Measurements from ENCODE around the gene ORC5. TPM values are rescaled to one million over a fixed set of nuclear protein-coding genes. Genes with fewer than 3 reads are reported as not detected.

Gene ORC5
- total and polyA plus RNA-seq, 2 experiments from 2014 or later: 5.5 to 9.1 TPM

DNA sequence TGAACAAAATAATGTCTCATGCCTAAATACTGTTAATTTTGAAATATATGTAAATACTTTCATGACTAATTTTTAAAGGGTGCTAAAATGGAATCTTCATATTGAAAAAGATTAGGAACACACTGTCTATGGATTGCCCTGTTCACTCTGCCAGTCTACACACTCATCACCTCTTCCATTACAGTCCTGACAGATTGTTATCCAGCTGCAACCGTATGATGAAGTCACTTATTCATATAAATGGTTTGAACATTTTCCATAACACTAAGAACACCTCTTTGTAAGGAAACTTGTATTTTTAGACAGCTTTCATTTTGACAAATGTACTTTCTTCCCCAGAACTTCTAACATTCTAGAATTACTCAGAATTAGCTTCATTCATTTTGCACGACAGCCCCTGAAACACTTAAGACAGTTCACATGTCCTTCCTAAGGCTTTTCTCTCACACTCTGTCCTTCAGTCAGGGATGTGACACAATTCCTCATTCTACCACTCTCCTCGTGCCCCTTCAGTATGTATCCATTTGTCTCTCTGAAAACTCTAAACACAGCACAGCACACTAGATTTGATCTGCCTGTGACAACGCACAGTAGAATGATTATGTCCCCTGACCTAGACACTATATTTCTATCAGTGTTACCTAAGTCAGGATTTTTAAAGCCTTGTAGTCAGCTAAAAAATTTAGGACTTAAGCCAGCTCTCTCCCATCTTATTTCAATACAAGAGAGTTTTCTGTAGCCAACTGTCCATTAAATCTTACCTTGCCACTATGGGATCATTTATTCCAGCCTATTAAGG is 71.9 kb downstream of the ORC5 start:
- Histone ChIP-seq H3K79me2 (no peaks in the 10 kb centered on the region), H3K9me2 (replicated peaks; ENCODE audit: insufficient read depth) (no peaks in the 10 kb centered on the region), H3K4me1 (ENCODE audit: insufficient read depth) (no peaks in the 10 kb centered on the region), H3K4me2 (no peak overlapping the region), H4K20me1 (ENCODE audit: insufficient read depth, poor library complexity, severe bottlenecking) (no peaks in the 10 kb centered on the region), H3K36me3 (replicated peaks; ENCODE audit: insufficient read depth, low read depth) (no peaks in the 10 kb centered on the region), H3K27ac (no peak overlapping the region), H2AFZ (no peak overlapping the region), H3K9me3 (ENCODE audit: low read depth) (no peaks in the 10 kb centered on the region), H3K27me3 (no peaks in the 10 kb centered on the region), H3K4me3 (no peak overlapping the region)
- no peak for DNase-seq (ENCODE audit: low spot score)
- TF ChIP-seq, protein P1, sequence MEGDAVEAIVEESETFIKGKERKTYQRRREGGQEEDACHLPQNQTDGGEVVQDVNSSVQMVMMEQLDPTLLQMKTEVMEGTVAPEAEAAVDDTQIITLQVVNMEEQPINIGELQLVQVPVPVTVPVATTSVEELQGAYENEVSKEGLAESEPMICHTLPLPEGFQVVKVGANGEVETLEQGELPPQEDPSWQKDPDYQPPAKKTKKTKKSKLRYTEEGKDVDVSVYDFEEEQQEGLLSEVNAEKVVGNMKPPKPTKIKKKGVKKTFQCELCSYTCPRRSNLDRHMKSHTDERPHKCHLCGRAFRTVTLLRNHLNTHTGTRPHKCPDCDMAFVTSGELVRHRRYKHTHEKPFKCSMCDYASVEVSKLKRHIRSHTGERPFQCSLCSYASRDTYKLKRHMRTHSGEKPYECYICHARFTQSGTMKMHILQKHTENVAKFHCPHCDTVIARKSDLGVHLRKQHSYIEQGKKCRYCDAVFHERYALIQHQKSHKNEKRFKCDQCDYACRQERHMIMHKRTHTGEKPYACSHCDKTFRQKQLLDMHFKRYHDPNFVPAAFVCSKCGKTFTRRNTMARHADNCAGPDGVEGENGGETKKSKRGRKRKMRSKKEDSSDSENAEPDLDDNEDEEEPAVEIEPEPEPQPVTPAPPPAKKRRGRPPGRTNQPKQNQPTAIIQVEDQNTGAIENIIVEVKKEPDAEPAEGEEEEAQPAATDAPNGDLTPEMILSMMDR (IDR thresholded peaks at IDR 0.05; ENCODE audit: poor library complexity): no peak
- TF ChIP-seq EZH2 (IDR thresholded peaks at IDR 0.05; ENCODE audit: borderline replicate concordance) (no peak), EZH2phosphoT487 (IDR thresholded peaks at IDR 0.05; ENCODE audit: low read depth, severe bottlenecking, unreplicated experiment) (no peak)
- WGBS (ENCODE audit: low lambda C conversion rate, missing lambda C conversion rate): 51% methylated on average over 4 of the region's 4 CpGs

DNA sequence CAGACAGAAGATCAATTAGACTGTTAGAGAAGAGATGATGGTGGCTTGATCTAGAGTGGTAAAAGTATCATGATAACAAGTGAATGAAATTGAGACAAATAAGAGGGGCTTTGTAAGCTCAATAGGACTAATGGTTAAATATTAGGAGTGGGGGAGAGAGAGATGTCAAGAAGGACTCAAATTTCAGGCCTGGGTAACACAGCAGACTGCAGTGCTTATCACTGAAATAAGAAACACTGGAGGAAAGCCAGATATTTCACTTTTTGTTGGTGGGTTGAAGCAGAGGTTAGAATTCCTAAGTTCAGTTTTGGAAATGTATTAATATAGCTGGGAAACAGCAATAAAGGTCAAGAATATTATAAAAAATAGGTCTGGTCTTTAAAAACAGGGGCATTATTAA is 74.6 kb downstream of the ORC5 start:
- H4K20me1 ChIP-seq (ENCODE audit: insufficient read depth, poor library complexity, severe bottlenecking): no peaks in the 10 kb centered on the region
- no peak for TF ChIP-seq EZH2phosphoT487 (IDR thresholded peaks at IDR 0.05; ENCODE audit: low read depth, severe bottlenecking, unreplicated experiment)
- TF ChIP-seq EZH2 (IDR thresholded peaks at IDR 0.05; ENCODE audit: borderline replicate concordance): no peak
- TF ChIP-seq, protein P1 (IDR thresholded peaks at IDR 0.05; ENCODE audit: poor library complexity): no peak
- DNase-seq (ENCODE audit: low spot score): no peak
- no peaks in the 10 kb centered on the region for H3K27me3 ChIP-seq
- H3K9me2 ChIP-seq (replicated peaks; ENCODE audit: insufficient read depth): no peaks in the 10 kb centered on the region
- H3K4me2 ChIP-seq: no peak overlapping the region
- no peaks in the 10 kb centered on the region for H3K79me2 ChIP-seq
- H3K4me1 ChIP-seq (ENCODE audit: insufficient read depth): no peaks in the 10 kb centered on the region
- no peak overlapping the region for H2AFZ ChIP-seq
- no peak overlapping the region for H3K27ac ChIP-seq
- no peaks in the 10 kb centered on the region for H3K36me3 ChIP-seq (replicated peaks; ENCODE audit: insufficient read depth, low read depth)
- no peak overlapping the region for H3K4me3 ChIP-seq
- no peaks in the 10 kb centered on the region for H3K9me3 ChIP-seq (ENCODE audit: low read depth)

DNA sequence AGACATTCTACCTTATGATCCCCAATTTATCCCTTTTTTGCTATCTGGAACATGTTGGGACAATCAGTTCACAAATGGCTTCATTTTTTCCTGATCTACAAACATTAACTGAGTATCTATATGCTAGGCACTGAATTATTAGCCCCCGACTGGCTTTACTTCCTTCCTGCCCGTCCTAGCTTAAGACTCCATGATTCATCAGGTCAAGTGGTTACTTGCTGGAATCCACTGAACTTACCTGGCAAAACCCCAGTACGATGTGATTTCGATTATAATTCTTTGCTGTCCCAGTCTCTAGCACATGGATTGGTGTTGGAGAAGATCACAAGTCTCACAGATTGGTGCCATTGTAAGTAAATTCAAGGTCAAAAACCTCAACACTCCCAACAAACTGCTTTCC is 77.1 kb downstream of the ORC5 start:
- H3K27me3 ChIP-seq: no peaks in the 10 kb centered on the region
- 87% methylated on average over 4 of the region's 4 CpGs for WGBS (ENCODE audit: low lambda C conversion rate, missing lambda C conversion rate)
- TF ChIP-seq EZH2phosphoT487 (IDR thresholded peaks at IDR 0.05; ENCODE audit: low read depth, severe bottlenecking, unreplicated experiment): no peak
- no peak for TF ChIP-seq EZH2 (IDR thresholded peaks at IDR 0.05; ENCODE audit: borderline replicate concordance)
- TF ChIP-seq, protein P1 (IDR thresholded peaks at IDR 0.05; ENCODE audit: poor library complexity): no peak
- no peaks in the 10 kb centered on the region for H3K4me1 ChIP-seq (ENCODE audit: insufficient read depth)
- H3K9me2 ChIP-seq (replicated peaks; ENCODE audit: insufficient read depth): no peaks in the 10 kb centered on the region
- H3K4me2 ChIP-seq: no peak overlapping the region
- no peak overlapping the region for H3K27ac ChIP-seq
- no peak overlapping the region for H2AFZ ChIP-seq
- no peaks in the 10 kb centered on the region for H3K36me3 ChIP-seq (replicated peaks; ENCODE audit: insufficient read depth, low read depth)
- no peaks in the 10 kb centered on the region for H3K79me2 ChIP-seq
- H3K9me3 ChIP-seq (ENCODE audit: low read depth): no peaks in the 10 kb centered on the region
- H4K20me1 ChIP-seq (ENCODE audit: insufficient read depth, poor library complexity, severe bottlenecking): no peaks in the 10 kb centered on the region
- DNase-seq (ENCODE audit: low spot score): no peak
- H3K4me3 ChIP-seq: no peak overlapping the region
